Trophoblast cell (in vitro differentiated cells and primary cell): ENCODE data around the gene SLC41A3.

Experiments
- DNase-seq, 2 donors: peaks; one replicate each; pipeline ENCODE4 v3.0.0-alpha.2; 2016
- H2AFZ ChIP-seq: 2 replicates; pipeline ENCODE4 v1.6.1; 2013; ENCODE audit warnings: low read length, moderate library complexity, mild to moderate bottlenecking; ENCODE audit not compliant: insufficient read depth, poor library complexity
- H2AK5ac ChIP-seq: 2 replicates; pipeline ENCODE4 v1.6.1; 2013; ENCODE audit warnings: mild to moderate bottlenecking, low read length
- H2BK120ac ChIP-seq: 2 replicates; pipeline ENCODE4 v1.6.1; 2013; ENCODE audit warnings: low read length, mild to moderate bottlenecking, moderate library complexity; ENCODE audit not compliant: insufficient read depth, poor library complexity
- H2BK12ac ChIP-seq: 2 replicates; pipeline ENCODE4 v1.6.1; 2013; ENCODE audit warnings: mild to moderate bottlenecking, low read length, moderate library complexity
- H2BK5ac ChIP-seq: 2 replicates; pipeline ENCODE4 v1.6.1; 2013; ENCODE audit warnings: low read length, low read depth, moderate library complexity, mild to moderate bottlenecking; ENCODE audit not compliant: poor library complexity
- H3K14ac ChIP-seq: 2 replicates; pipeline ENCODE4 v1.6.1; 2013; ENCODE audit warnings: mild to moderate bottlenecking, low read length
- H3K18ac ChIP-seq: 2 replicates; pipeline ENCODE4 v1.6.1; 2013; ENCODE audit warnings: mild to moderate bottlenecking, low read length
- H3K23ac ChIP-seq: 2 replicates; pipeline ENCODE4 v1.6.1; 2013; ENCODE audit warnings: low read length
- H3K27ac ChIP-seq: 2 replicates; pipeline ENCODE4 v1.5.1; 2013; ENCODE audit warnings: low read depth, mild to moderate bottlenecking, inconsistent platforms, low read length, moderate library complexity
- H3K27me3 ChIP-seq: 2 replicates; pipeline ENCODE4 v1.6.1; 2013; ENCODE audit warnings: inconsistent platforms, mild to moderate bottlenecking, low read length, moderate library complexity; ENCODE audit not compliant: insufficient read depth
- H3K36me3 ChIP-seq, 2 experiments: 1 replicate in 1 of 2; 2 replicates in 1 of 2; pipeline ENCODE4 v1.6.1; 2013; ENCODE audit warnings: low read length in 2 of 2, mild to moderate bottlenecking in 2 of 2, moderate library complexity in 1 of 2; ENCODE audit not compliant: insufficient read depth in 2 of 2, control insufficient read depth in 1 of 2
- H3K4ac ChIP-seq: 2 replicates; pipeline ENCODE4 v1.6.1; 2013; ENCODE audit warnings: low read depth, mild to moderate bottlenecking, low read length, moderate library complexity
- H3K4me1 ChIP-seq, 2 experiments: 1 replicate in 1 of 2; 2 replicates in 1 of 2; pipeline ENCODE4 v1.6.1; 2013; ENCODE audit warnings: low read length in 2 of 2, mild to moderate bottlenecking in 2 of 2, moderate library complexity in 1 of 2; ENCODE audit not compliant: insufficient read depth in 2 of 2, control insufficient read depth in 1 of 2
- H3K4me2 ChIP-seq: 2 replicates; pipeline ENCODE4 v1.6.1; 2013; ENCODE audit warnings: inconsistent platforms, mild to moderate bottlenecking, low read length, moderate library complexity
- H3K4me3 ChIP-seq: 2 replicates; pipeline ENCODE4 v1.5.1; 2013; ENCODE audit warnings: mild to moderate bottlenecking, low read depth, low read length, inconsistent platforms
- H3K79me1 ChIP-seq: one replicate; pipeline ENCODE4 v1.6.1; 2013; ENCODE audit warnings: low read length
- H3K79me2 ChIP-seq: 2 replicates; pipeline ENCODE4 v1.6.1; 2013; ENCODE audit warnings: low read length, mild to moderate bottlenecking; ENCODE audit not compliant: control insufficient read depth, insufficient read depth, poor library complexity
- H3K9ac ChIP-seq: 2 replicates; pipeline ENCODE4 v1.6.1; 2013; ENCODE audit warnings: mild to moderate bottlenecking, low read length
- H3K9me3 ChIP-seq: 2 replicates; pipeline ENCODE4 v1.6.1; 2013; ENCODE audit warnings: low read depth, mild to moderate bottlenecking, control low read depth, inconsistent platforms, low read length; ENCODE audit not compliant: insufficient read depth
- H4K12ac ChIP-seq: 2 replicates; pipeline ENCODE4 v1.6.1; 2013; ENCODE audit warnings: low read depth, mild to moderate bottlenecking, low read length, moderate library complexity
- H4K8ac ChIP-seq: 2 replicates; pipeline ENCODE4 v1.6.1; 2013; ENCODE audit warnings: low read depth, mild to moderate bottlenecking, low read length, moderate library complexity
- H4K91ac ChIP-seq: one replicate; pipeline ENCODE4 v1.6.1; 2013; ENCODE audit warnings: low read depth, mild to moderate bottlenecking, low read length, moderate library complexity
- WGBS: extraction: QIAGEN DNeasy Blood & Tissue Kit; methylation state at CpG from one replicate; pipeline ENCODE4 v1.1.7; 2013; ENCODE audit warnings: missing lambda C conversion rate; ENCODE audit not compliant: insufficient read length, insufficient coverage; ENCODE audit errors: extremely low coverage; 5-methylcytosine and 5-hydroxymethylcytosine counted together

The SLC41A3 gene

DNA sequence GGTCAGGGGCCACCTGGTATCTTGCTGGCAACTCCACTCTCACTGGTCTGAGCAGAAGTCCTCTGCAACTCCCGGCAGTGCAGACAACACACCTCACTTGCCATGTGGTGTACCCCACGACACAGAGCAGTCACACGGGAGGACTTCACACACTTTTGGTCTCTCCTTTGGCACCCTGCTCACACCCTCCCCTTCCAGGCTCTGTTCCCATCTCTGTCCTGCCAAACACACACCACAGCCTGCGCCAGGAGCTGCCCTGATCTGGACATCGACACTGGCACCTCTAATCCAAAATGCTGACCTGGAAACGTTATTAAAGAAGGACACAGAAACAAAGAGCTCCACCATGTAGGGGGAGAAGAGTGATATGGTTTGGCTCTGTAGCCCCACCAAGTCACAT is 57.2 kb downstream of the SLC41A3 start:
- H3K27me3 ChIP-seq, result no peaks in the 10 kb centered on the region
- peaks cover 15% of the 10 kb centered on the region for H3K9me3 ChIP-seq
- no peak overlapping the region for H3K27ac ChIP-seq
- H2BK5ac ChIP-seq, result no peak overlapping the region
- H3K23ac ChIP-seq, result no peak overlapping the region
- WGBS, result no CpG with 5 or more reads among the region's 6 CpGs
- no peak overlapping the region for H4K12ac ChIP-seq
- no peaks in the 10 kb centered on the region for H3K4me1 ChIP-seq
- no peak for DNase-seq
- no peak overlapping the region for H4K91ac ChIP-seq
- H2BK120ac ChIP-seq, result no peak overlapping the region
- peaks cover 0 to 13% of the 10 kb centered on the region in 2 experiments for H3K36me3 ChIP-seq
- H3K79me2 ChIP-seq, result no peaks in the 10 kb centered on the region
- H3K4me3 ChIP-seq, result no peak overlapping the region
- H2BK12ac ChIP-seq, result no peak overlapping the region
- H2AFZ ChIP-seq, result no peak overlapping the region
- H3K9ac ChIP-seq, result no peak overlapping the region
- H3K4ac ChIP-seq, result no peak overlapping the region
- no peak overlapping the region for H3K14ac ChIP-seq
- H4K8ac ChIP-seq, result no peak overlapping the region
- no peaks in the 10 kb centered on the region for H3K79me1 ChIP-seq
- no peak overlapping the region for H3K4me2 ChIP-seq
- no peak overlapping the region for H3K18ac ChIP-seq
- H2AK5ac ChIP-seq, result no peak overlapping the region

DNA sequence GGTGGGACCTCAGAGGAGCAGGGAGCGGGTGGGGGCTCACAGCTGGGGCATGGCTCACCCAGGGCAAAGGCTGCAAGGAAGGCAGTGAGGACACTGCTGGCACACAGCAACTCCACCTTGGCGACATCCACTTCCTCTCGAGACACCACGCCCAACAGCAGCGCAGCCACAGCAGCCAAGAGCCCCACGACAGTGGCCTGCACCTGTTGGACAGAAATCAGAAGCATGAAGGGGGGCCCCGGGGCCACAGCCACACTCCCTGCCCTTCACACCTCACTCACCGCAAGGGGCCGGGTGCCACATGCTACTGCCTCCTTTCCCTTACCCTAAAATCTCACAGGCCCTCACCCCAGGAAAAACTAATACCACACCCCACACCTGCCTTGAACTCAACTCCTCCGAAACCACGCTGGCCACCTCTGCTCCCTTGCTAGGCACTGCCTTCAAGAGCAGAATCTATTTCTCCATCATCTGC is 57.6 kb downstream of the SLC41A3 start:
- Histone ChIP-seq H3K27ac (no peak overlapping the region), H3K9me3 (peaks cover 15% of the 10 kb centered on the region), H2AFZ (no peak overlapping the region), H3K4me3 (no peak overlapping the region), H4K91ac (no peak overlapping the region), H3K27me3 (no peaks in the 10 kb centered on the region), H2BK5ac (no peak overlapping the region), H3K79me2 (no peaks in the 10 kb centered on the region), H4K8ac (no peak overlapping the region), H4K12ac (no peak overlapping the region), H3K36me3 (peaks cover 0 to 13% of the 10 kb centered on the region in 2 experiments), H3K18ac (no peak overlapping the region), H3K4me2 (no peak overlapping the region), H3K14ac (no peak overlapping the region), H2AK5ac (no peak overlapping the region), H3K9ac (no peak overlapping the region), H3K23ac (no peak overlapping the region), H2BK120ac (no peak overlapping the region), H3K79me1 (no peaks in the 10 kb centered on the region), H3K4ac (no peak overlapping the region), H2BK12ac (no peak overlapping the region), H3K4me1 (no peaks in the 10 kb centered on the region)
- no peak for DNase-seq
- WGBS, result no CpG with 5 or more reads among the region's 11 CpGs

DNA sequence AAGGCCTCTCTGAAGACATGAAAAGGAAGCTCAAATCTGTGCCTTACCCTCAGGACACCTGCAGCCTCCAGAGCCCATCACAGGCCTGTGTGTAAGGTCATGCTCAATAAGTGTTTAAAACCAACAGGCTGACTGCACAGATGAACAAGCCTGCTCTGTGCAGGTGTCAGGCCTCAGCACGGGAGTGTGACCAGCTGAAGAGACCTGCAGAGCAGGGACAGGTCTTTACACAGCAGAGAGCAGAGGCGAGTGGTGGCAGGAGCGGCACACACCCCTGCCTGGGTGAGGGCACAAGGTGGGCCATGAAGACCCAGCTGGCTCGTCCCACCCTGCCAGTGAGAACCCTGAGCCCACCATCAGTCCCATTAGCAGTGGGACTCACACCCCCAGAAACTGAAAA is 58.1 kb downstream of the SLC41A3 start:
- DNase-seq, result no peak
- Histone ChIP-seq H3K4me2 (no peak overlapping the region), H3K79me1 (no peaks in the 10 kb centered on the region), H3K27me3 (no peaks in the 10 kb centered on the region), H3K27ac (no peak overlapping the region), H2BK120ac (no peak overlapping the region), H3K4me3 (no peak overlapping the region), H2AK5ac (no peak overlapping the region), H3K14ac (no peak overlapping the region), H2BK5ac (no peak overlapping the region), H4K8ac (no peak overlapping the region), H3K4me1 (no peaks in the 10 kb centered on the region), H4K12ac (no peak overlapping the region), H3K9ac (no peak overlapping the region), H3K79me2 (no peaks in the 10 kb centered on the region), H2AFZ (no peak overlapping the region), H2BK12ac (no peak overlapping the region), H4K91ac (no peak overlapping the region), H3K36me3 (peaks cover 0 to 13% of the 10 kb centered on the region in 2 experiments), H3K18ac (no peak overlapping the region), H3K9me3 (peaks cover 15% of the 10 kb centered on the region), H3K23ac (no peak overlapping the region), H3K4ac (no peak overlapping the region)
- WGBS, result no CpG with 5 or more reads among the region's 4 CpGs

GRCh38 chr3:126025116-126025729 is 58.7 kb downstream of the SLC41A3 start:
- H3K18ac ChIP-seq, result no peak overlapping the region
- no peak overlapping the region for H4K8ac ChIP-seq
- no peak overlapping the region for H4K91ac ChIP-seq
- peaks cover 0 to 13% of the 10 kb centered on the region in 2 experiments for H3K36me3 ChIP-seq
- no peak overlapping the region for H4K12ac ChIP-seq
- no peak overlapping the region for H3K9ac ChIP-seq
- no CpG with 5 or more reads among the region's 14 CpGs for WGBS
- no peaks in the 10 kb centered on the region for H3K4me1 ChIP-seq
- no peak overlapping the region for H2AFZ ChIP-seq
- H3K4me3 ChIP-seq, result no peak overlapping the region
- H3K79me2 ChIP-seq, result no peaks in the 10 kb centered on the region
- no peak for DNase-seq
- H3K14ac ChIP-seq, result no peak overlapping the region
- no peak overlapping the region for H2AK5ac ChIP-seq
- no peak overlapping the region for H2BK5ac ChIP-seq
- peaks cover 15% of the 10 kb centered on the region for H3K9me3 ChIP-seq
- H2BK12ac ChIP-seq, result no peak overlapping the region
- H3K27me3 ChIP-seq, result no peaks in the 10 kb centered on the region
- H2BK120ac ChIP-seq, result no peak overlapping the region
- no peak overlapping the region for H3K4me2 ChIP-seq
- H3K23ac ChIP-seq, result no peak overlapping the region
- no peak overlapping the region for H3K4ac ChIP-seq
- H3K27ac ChIP-seq, result no peak overlapping the region
- H3K79me1 ChIP-seq, result no peaks in the 10 kb centered on the region
